Mesenteric fat pad (tissue), 1 donor: ENCODE results near the gene CLEC16A. TPM values are rescaled to one million over a fixed set of nuclear protein-coding genes. Genes with fewer than 3 reads are reported as not detected.
"Not testable (repeated sequence)": the region's sequence is repeated elsewhere in the genome, so short reads cannot be mapped to it uniquely, and the experiment has no call there.

ENCODE experiments used
- DNase-seq: peaks from one replicate; pipeline ENCODE4 v3.0.0-alpha.2; 2020; ENCODE audit warnings: low spot score
- total RNA-seq: library from RNA; stranded (reverse); fragmentation: NEBNext Ultra II Directional; extraction: Animal tissue kit (Norgen Biotek cat#: 25700); gene quantifications from one replicate; pipeline ENCODE4 v1.2.1, GENCODE V29; 2021
- donor health status: DM: yes; HTN: yes; CAD: no.

The CLEC16A gene
- total RNA-seq, 1 donor from 2014 or later = 27.5 TPM

DNA sequence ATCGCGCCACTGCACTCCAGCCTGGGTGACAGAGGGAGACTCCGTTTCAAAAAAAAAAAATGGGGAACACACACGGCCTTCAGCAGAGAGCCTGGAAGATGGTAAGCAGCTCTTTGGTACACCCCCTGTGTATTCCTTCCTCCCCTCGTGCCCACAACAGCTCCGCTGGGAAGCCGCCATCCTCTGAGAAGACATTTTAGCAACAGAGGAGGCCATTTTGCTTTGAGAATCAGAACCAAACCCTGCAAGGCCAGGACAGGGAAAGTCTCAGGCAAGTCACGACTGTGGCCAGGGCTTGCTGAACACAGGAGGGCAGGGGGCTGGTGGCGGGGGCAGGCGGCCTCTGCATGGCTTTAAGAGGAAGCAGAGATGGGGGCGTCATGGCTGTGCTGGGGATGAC is 265.9 kb downstream of the CLEC16A start:
- DNase-seq = no peak

GRCh38 chr16:11211061-11211976 is 267.0 kb downstream of the CLEC16A start:
- no peak for DNase-seq

DNA sequence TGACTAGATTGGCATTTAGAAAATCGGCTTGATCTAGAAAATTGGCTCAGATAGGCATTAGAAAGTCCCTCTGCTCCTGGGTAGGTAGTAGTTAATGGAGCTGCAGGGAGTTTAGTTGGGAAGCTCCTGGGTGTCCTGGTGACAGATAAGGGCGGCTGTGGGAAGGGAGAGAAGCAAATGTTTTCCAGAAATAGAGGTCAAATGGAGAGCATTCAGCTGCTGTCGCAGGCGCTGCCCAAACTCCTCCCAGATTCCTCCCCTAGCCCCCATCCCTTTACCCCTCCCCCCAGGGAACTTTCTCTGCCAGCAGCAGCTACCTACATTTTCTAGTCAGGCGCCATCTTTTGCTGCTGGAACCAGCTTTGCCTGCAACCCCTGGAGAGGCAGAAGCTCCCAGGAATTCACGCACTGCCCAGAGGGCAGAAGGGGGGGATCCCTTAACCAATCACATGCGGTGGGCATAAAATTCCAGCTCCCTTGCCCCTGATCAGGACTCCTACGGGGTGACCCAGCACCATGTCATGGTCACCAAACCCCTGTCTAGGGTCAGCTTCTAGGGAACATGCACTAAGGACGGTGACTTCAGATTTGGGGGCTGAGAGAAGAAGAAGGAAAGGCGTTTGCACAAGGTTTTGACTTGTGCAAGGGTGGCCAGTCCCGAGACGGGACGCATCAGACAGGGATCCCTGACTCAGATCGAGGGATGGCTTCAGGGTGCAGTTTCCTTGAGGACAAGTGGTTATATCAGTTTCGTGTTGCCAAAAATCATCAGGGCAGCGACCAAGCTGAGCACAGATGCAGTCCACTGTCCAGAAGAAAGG is 267.8 kb downstream of the CLEC16A start:
- DNase-seq = no peak

DNA sequence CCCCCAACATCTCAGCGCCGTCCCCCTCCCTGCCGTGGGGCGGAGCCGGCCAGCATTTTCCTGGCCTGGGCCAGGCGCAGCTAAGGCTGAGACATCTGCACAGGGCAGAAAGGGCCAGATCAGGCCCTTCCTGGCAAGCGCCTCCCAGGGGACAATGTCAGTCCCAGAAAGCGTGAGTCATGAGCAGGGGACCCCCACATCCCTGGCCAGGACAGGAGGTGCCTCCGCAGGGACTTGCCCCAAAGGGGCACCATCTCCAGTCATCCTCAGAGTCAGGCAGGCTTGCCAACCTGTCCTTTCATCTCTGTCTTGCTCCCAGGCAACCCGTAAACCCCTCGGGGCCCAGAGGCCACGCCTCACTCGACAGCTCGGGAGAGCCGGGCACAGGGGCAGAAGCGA is 268.4 kb downstream of the CLEC16A start:
- no peak for DNase-seq

GRCh38 chr16:11213373-11213772 is 269.0 kb downstream of the CLEC16A start:
- no peak for DNase-seq

GRCh38 chr16:11213799-11214198 is 269.4 kb downstream of the CLEC16A start:
- no peak for DNase-seq

DNA sequence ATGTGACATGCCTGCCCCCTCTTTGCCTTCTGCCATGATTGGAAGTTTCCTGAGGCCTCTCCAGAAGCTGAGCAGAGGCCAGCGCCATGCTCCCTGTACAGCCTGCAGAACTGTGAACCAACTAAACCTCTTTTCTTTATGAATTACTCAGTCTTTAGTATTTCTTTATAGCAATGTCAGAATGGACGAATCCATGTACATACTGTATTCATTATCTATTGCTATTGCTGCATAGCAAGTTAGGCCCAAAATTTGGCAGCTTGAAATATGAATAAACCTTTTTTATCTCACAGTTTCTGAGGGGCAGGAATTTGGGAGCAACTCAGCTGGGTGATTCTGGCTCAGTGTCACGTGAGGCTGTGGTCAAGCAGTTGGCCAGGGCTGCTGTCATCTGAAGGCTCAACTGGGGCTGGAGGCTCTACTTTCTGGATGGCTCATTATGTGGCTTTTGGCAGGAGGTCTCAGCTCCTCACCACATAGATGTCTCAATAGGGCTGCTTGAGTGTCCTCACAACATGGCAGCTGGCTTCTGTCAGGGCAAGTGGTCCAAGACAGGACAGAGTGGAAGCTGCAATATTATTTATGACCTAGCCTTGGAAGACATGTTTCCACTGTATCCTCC is 271.7 kb downstream of the CLEC16A start:
- no peak for DNase-seq

GRCh38 chr16:11217651-11218603 is 273.6 kb downstream of the CLEC16A start:
- no peak for DNase-seq

- DNase-seq = no peak
Observed at GRCh38 chr16:11218604-11218962, 274.2 kb downstream of the CLEC16A start.

DNA sequence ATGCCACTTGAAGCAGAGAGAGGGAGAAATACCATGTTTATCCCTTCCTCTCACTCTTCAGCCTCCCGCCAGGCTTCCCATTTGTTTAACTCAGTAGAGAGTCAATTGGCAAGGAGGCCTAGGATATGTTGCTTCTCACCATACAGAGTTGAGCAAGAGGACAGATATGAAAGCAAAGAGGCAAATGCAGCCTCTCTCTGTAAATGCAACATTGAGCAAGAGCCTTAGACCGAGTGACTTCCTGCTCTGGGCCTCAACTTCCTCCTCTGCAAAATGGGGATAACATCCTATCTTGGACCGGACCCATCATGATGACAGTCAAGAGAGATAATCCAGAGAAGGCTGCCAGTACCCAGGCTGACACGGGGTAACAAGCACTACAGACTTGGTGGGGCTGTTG is 274.8 kb downstream of the CLEC16A start:
- DNase-seq = no peak

DNA sequence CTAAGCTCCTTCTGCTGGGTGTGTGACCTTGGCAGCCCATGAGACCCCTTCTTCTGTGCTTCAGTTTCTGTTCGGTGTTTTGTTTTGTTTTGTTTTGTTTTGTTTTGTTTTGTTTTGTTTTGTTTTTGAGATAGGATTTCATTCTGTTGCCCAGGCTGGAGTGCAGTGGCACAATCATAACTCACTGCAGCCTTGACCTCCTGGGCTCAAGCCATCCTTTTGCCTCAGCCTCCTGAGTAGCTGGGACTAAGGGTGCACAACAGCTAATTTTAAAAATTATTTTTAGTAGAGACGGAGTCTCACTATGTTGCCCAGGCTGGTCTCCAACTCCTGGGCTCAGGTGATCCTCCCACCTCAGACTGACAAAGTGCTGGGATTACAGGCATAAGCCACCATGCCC is 276.1 kb downstream of the CLEC16A start:
- DNase-seq = not testable (repeated sequence)

DNA sequence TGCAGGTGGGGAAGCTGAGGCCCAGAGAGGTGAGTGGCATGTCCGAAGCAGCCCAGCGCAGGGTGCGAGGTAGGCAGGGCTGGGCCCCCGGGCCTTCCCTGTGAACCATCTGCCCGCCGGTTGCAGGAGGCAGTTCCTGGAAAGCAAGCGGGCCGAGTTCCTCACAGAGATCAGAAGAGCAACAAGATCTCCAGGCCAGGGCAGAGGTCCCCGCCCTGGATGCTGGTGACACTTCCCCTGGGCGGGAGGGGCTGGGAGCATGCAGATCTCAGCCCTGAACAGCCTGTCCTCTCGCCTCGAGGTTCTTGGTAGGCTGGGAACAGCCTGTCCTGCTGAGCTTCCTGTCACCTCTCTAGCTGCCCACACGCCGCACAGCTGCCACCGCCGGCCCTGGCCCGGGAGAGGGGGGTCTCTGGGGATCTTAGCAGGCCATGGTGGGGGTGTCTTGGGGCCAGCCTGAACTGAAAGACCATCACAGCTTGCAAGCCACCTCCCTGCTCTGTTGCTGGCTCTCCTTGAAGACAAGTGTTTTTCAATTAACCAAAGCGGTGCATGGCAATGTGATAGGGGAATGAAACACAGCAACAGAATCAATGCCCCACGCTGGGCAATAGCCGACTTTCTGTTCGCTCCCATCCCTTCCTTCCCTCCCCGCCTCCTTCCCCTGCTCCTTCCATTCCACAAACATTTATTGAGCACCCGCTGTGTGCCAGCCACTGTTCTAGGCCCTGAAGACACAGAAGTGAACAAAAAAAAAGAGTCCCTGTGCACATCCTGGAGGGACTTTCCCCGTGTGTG is 279.9 kb downstream of the CLEC16A start:
- DNase-seq = no peak

GRCh38 chr16:11224894-11225676 is 280.7 kb downstream of the CLEC16A start:
- DNase-seq = no peak

- no peak for DNase-seq
Observed at GRCh38 chr16:11225677-11226549, 281.5 kb downstream of the CLEC16A start.

DNA sequence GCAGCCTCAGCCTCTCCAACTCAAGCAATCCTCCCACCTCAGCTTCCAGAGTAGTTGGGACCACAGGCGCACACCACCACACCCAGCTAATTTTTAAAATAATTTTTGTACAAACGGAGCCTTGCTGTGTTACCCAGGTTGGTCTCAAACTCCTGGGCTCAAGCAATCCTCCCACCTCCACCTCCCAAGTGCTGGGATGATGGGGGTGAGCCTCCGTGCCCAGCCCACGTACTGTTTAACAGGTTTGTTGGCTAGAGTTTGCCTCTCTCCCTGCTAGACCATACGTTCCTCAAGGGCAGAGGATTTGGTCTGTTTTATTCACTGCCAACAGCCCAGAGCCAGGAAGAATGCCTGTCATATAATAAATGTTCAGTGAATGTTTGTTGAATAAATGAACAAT is 285.1 kb downstream of the CLEC16A start:
- no peak for DNase-seq

DNA sequence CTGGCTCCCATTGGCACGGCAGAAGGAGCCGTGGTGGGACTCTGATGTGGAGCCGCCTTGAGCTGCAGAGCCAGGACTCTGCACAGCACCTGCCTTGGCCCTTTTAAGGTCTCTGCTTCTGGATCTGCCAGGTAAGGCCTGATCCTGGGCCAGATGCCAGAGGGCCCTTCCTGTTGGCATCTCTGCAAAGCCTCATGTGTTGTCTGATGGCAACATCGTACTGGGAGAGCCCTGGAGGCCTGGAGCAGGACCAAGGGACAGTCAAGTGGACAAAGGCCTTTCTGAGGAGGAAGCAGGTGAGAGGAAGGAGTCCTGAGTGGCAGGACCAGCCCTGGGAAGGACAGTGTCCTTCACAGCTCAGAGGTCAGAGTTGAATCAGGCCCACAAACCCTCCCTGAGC is 285.5 kb downstream of the CLEC16A start:
- no peak for DNase-seq

- no peak for DNase-seq
Observed at GRCh38 chr16:11231367-11231970, 287.1 kb downstream of the CLEC16A start.
